Occipital lobe (tissue), 2 donors: ENCODE data around the gene BMPR1A. TPM values are rescaled to one million over a fixed set of nuclear protein-coding genes. Genes with fewer than 3 reads are reported as not detected.
A peak's percentile ranks its signal among the peaks of the same experiment; 100 is the strongest.
"Not testable (repeated sequence)": the region's sequence is repeated elsewhere in the genome, so short reads cannot be mapped to it uniquely, and the experiment has no call there.

ENCODE experiments used
- DNase-seq: peaks from one replicate; lab custom pipeline; 2025; lab: John Stamatoyannopoulos, UW
- total RNA-seq: library from RNA; depleted of rRNA; stranded (reverse); fragments of >200 nt; gene quantifications from one replicate; pipeline ENCODE4 v1.2.3, GENCODE V29; 2014

The BMPR1A gene
- total RNA-seq, 1 donor from 2014 or later = 64.6 TPM

DNA sequence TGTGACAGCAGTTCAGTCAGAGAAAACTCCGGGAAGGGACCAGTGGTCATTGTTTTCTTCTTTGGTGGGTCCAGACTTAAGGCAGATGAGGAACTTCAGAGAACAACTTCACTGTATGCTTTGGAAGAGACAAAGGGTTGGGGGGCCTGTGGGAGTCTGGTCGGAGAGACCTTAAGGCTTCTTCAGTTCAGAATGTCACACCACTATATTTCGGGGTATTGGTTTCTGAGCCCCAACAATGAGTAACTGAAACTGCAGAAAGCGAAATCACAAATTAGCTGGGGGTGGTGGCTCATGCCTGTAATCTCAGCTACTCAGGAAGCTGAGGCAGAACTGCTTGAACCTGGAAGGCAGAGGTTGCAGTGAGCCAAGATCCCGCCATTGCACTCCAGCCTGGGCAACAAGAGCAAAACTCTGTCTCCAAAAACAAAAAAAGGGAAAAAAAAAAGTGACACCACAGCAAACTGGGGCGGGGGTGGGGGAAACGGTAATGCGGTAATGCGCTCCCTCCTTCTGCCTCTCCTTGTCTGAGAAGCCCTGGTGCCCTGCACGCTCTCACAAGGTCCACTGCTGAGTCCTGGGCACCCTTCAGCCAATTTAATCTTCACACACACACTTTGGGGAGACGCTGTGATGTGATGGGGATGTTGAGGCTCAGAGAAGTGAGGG, 209.7 kb downstream of the BMPR1A start:
- DNase-seq = no peak

DNA sequence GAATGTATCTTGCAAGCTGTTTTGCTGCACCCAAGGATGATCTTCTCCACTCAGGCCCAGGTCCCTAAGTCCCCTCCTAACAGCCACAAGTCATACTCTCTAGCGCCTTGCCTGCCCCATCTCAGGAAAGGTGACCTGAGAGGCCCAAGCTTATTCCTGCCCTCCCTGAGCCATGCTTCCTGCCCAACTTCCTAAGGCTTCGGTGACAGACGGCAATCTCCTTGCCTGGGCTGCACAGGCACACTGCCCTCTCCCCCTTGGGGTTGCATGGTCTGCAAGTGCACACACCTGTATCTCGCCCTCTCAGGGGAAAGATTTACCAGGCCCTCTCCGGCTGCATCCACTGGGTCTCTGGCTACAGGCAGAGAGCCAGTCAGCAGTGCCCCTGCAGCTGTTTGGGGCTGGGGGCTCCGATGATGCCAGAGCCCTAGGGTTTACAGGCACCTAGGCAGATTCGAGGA, 211.1 kb downstream of the BMPR1A start:
- DNase-seq = no peak

DNA sequence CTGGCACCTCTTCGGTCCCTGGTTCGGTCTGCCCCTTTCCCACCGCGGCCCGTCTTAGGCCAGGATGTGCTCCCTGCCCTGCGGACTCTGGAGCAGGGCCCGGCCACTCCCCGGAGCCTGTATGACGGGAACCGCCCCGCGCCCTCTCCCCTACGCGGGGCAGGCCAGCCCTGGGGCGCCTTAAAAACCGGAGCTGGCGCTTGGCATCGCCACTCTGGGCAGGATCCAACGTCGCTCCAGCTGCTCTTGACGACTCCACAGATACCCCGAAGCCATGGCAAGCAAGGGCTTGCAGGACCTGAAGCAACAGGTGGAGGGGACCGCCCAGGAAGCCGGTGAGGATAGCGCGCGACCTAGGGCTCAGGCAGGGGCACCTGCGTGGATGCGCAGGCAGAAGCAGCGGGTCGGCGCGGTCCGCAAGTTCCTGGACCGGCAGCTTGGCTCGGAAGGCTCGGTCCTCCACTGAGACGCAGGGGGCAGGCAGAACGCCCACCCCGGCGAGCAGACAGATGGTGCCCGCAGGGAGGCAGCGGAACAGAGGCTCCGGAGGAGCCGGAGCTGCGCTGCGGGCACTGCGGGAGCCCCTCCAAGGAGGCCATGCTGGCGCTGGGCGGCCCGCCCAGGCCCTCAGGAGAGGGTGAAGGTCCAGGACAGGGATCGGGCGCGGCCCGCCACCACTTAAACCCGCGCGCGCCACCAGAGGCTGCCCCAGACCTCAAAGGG, 212.0 kb downstream of the BMPR1A start, which contains the start of gene ADIRF:
Gene ADIRF (plus strand): TSS at position 212 of the 723 bp plus-strand sequence. CDS start 63 bp downstream, at position 275.
- DNase-seq = no peak

DNA sequence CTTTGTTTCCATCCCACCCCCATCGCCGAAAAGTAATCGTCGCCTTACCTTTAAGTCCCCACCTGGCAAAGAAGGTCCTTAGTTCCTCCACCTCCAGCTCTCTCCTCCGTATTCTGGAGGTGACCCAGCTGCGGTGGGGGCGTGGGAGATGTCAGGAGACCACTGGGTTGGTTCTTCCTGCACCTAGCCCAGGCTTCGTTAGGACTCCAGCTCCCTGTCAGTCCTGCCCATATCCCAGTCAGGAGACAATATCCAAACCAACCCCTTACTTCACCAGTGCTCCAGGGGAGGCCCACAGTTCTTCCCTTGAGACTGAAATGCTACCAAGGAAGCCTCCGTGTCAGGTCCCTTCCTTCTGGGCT, 212.6 kb downstream of the BMPR1A start:
- DNase-seq = no peak

DNA sequence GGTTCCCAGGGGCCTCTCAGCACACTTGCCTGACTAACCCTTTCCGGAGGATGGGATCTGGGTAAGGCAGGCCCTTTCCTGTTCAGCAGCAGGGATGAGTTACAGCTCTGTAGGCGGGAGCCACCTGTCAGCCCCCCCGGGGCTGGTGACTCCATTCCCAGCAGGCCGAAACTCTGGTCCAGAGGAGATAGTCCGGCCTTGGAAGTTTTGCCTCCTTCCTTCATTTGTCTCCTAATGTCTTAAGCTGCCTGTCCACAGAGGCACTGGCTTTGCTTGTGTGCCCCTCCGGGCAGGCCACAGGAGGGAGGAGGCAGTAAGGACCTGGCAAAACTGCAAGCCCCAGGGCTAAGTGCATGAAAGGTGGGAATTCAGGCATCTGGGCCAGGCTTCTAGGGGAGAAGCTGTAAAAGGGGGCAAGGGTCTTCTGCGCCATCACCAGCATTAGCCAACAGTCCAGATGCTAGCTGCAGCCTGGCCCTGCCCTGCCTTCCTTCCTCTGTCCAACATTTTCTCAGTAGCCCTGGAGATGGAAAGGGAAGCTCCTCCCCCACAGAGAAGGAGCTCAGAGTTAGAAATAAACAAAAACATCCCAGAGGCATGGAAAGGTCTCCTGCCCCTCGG, 213.1 kb downstream of the BMPR1A start:
- DNase-seq = no peak

DNA sequence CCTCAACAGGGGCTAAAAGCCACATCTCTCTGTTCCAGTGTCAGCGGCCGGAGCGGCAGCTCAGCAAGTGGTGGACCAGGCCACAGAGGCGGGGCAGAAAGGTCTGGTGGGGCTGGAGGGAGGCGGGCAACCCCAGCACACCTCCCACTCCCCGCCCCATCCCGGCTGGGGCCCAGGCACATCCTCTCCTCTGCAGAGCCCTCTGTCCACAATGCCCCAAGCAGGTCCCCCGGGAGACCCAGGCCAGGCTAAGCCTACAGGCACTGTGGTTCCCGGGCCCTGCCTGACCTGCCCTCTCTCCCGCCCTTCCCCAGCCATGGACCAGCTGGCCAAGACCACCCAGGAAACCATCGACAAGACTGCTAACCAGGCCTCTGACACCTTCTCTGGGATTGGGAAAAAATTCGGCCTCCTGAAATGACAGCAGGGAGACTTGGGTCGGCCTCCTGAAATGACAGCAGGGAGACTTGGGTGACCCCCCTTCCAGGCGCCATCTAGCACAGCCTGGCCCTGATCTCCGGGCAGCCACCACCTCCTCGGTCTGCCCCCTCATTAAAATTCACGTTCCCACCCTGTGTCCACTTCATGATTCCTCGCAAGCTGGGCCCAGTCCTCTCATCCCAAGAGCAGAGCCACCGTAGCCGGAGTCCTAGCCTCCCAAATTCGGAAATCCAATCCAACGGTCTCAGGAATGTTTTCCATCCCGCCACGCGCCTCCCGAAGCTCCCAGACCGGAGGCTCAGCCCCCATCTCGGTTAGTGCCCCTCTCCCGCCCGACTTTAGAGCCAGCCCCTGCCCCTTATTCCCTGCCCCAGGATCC, 214.0 kb downstream of the BMPR1A start:
- no peak for DNase-seq

DNA sequence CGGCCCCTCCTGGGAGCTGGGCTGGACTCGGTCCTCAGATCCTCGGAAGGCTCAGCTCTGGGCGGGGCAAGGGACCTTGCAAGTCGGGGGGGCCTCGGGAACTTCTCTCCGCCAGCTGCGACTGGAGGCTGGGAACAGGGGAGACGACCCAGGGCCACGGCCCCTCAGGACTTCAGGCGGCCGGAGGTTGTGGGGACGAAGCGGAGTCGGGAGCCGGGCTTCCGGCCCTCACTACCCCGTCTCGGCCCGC, 214.5 kb downstream of the BMPR1A start:
- no peak for DNase-seq

DNA sequence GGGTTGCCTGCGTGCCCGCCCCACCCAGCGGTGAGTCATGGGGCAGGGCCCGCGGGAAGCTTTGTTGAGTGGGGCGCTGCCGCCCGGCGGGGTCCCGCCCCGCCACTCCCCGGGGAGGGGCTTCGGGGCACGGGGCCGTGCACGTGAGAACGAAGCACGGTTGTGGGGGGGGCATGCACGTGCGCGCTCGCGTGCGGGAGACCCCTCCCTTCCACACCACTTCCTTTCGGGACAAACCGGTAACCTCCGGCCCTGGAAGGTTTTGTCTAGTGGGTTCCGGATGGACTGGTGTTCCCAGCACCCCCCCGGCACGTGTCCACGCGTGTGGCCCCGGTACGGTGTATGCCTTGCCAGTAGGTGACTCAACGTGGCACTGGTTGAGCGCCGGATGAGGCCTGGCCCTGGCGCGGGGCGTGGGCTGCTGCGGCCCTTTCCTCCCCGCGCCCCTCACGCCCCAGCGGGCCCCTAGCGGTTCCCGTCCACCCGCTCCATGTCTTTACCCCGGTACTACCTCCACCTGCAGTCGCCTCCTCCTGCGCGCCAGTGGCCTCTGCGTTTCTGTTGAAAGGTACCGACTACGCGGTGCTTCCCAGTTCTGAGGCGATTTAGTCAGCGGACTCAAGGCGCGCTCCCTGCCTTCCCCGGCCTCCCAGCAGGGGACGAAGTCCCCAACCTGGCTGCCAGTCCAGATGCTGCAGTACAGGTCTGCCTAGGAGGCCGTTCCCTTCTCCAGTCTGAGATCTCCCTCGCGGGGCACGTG, 215.0 kb downstream of the BMPR1A start:
- peak; percentile 31 for DNase-seq

DNA sequence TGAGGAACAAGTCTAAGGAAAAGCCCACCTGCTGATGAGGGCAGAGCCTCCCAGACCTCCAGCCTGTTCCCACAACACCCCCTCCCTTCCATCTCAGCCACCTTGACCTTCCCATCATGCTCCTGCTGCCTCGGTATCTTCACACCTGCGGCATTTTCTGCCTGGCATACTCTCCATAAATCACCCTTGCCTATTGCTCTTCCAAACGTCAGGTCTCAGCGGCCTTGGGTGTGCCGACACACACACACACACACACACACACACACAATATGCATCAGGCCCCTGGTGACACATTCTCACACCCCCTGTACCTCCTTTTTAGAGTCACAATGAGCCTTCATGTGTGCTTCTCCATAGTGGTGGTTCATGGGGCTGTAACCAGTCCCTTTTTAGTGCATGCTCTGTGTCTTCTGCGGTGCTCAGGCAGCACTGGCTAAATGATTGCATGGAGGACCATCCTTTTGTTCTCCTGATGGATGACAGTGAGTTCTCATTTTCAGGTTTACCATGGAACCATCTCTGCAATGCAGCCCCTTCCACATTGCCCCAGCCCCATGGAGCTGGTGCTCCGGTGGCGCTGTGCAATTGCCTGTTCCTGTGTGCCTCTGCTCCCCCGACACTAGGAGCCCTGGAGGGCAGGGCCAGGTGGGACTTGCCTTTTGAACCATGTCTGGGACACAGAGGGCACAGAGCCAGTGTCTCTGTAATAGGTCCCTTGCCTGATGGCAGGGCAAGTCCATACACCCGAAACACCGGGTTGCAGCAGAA, 216.4 kb downstream of the BMPR1A start:
- DNase-seq = no peak

DNA sequence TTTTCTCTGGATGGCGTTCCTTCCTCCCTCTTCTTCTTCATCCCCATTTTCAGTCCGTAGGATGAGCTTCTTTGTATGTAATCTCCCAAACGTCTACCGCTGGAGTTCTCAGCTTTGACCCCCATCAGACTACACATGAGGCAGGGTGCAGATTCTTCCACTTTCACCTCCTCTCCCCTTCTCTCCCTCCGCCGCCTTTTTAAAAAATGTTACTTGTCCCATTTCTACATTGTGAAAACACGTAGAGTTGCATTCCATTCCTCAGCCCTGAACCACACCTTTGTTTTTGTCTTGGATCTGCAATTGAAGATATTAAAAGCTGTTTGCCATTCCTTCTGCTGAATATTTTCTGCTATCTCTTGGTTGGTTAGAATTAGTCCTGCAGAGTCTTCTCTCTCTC, 218.1 kb downstream of the BMPR1A start:
- DNase-seq = no peak

DNA sequence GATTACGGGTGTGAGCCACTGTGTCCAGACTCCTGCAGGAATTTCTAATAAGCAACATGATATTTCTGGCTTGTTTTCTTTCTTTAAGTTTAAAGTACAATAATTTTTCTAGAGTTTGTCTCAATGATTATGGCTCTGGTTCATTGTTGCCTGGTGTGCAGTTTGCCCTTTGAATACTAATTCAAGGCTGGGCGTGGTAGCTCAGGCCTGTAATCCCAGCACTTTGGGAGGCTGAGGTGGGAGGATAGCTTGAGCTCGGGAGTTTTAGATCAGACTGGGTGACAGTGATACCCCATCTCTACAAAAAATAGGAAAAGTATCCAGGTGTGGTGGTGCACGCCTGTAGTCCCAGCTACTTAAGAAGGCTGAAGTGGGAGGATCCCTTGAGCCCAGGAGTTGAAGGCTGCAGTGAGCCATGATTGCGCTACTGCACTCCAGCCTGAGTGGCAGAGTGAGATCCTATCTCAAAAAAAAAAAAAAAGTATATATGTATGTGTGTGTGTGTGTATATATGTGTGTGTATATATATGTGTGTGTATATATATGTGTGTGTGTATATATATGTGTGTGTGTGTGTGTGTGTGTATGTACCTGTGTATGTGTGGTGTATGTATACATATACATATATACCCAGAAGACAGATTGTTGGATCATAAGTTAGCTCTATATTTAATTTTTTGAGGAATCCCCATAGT, 220.1 kb downstream of the BMPR1A start:
- no peak for DNase-seq

DNA sequence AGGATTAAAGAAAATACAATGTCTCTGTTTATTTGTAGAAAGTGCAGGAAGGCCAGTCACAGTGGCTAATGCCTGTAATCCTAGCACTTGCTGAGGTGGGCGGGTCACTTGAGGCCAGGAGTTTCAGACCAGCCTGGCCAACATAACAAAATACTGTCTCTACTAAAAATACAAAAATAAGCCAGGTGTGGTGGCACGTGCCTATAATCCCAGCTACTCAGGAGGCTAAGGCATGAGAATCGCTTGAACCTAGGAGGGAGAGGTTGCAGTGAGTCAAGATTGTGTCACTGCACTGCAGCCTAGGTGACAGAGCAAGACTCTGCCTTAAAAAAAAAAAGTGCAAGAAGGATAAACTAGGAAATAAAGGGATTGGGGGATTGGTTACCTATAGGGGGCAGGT, 222.0 kb downstream of the BMPR1A start:
- not testable (repeated sequence) for DNase-seq

DNA sequence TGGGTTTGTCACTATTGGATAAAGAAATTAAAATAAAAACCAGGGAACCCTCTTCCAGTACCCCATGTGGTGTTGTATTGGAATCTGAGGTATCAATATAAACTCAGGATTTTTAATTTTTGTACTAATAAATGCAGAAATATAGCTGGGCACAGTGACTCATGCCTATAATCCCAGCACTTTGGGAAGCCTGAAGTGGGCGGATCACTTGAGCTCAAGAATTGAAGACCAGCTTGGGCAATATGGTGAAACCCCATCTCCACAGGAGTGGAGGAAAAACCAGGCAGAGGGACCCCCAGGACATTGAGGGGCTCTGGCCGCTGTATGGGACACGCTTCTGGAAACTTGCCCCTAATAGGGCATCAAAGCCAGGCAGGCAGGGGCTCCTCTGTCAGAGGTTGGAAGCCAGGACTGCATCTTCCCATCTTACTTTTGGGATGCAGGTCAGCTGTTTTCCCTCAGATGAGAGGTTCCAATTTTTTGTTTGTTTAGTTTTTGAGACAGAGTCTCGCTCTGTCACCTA, 222.9 kb downstream of the BMPR1A start:
- DNase-seq = no peak

DNA sequence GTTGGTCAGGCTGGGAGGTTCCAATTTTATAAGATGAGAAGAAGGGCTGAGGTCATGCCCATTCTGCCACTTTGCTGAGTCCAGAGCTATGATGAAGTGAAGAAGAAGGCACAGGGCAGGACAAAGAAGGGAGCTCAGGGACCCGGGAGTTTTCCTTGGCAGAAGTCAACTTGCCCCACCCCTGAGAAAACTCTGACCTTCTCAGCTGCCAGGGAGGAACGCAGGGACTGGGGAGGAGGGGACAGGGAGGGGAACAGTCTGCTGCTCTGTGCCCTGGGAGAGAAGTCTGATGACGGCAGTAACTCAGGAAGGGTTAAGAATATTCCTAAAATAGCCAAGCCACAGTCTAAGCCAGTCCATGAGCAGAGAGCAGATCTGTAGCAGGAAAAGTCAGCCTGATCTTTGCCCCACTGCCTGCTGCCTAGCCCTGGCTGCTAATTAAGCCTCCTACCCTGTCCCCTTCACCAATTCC, 223.6 kb downstream of the BMPR1A start:
- DNase-seq = no peak

DNA sequence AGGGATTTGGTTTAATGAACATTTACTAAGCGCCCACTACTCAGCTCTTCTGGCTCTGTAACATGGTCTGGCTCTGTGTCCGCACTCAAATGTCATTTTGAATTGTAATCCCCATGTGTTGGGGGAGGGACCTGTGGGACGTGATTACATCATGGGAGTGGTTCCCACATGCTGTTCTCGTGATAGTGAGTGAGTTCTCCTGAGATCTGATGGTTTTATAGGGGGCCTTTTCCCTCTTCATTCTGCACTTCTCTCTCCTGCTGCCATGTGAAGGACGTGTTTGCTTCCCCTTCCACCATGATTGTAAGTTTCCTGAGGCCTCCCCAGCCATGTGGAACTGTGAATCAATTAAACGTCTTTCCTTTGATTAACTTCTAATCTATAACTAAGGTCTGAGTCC, 224.6 kb downstream of the BMPR1A start:
- not testable (repeated sequence) for DNase-seq

DNA sequence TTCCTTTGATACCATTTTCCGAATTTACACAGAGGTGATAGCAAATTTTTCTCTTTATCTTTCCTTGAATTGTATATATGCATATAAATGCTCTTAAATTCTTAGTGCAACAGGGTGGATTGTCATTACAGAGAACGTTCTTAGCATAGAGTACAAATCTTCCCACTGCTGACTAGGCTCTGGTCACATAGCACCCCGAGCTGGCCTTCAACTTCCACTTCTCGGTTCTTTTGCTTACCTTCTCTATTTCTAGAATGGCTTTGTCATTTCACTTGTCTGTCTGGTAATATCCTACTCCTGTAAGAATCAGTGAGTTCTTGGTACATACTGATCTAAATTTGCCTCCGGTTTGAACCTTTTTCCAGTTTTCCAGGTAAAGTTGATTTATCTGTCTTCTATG, 225.3 kb downstream of the BMPR1A start:
- no peak for DNase-seq
